ENCODE results near the gene LRRK1. TPM values are rescaled to one million over a fixed set of nuclear protein-coding genes. Genes with fewer than 3 reads are reported as not detected.

LRRK1 gene
- polyA plus RNA-seq (2012; ENCODE audit: insufficient read length, low read depth): 0.39 TPM

GRCh38 chr15:100918690-100919480, at the start of gene LRRK1:
Gene LRRK1, plus strand, starts transcription at chr15:100919357. Its CDS starts 5,276 bp downstream, at chr15:100924633.
- TF ChIP-seq SIN3A (IDR thresholded peaks at IDR 0.05; ENCODE audit: borderline replicate concordance, insufficient read depth, low read length) (no peak), TAF1 (IDR thresholded peaks at IDR 0.05; ENCODE audit: borderline replicate concordance, insufficient read depth, low read length) (no peak), REST (IDR thresholded peaks at IDR 0.05; ENCODE audit: insufficient read depth in 1 of 2, low read depth in 2 of 2, low read length in 2 of 2) (no peak)

- TF ChIP-seq SIN3A (IDR thresholded peaks at IDR 0.05; ENCODE audit: borderline replicate concordance, insufficient read depth, low read length) (no peak), POLR2AphosphoS5 (IDR thresholded peaks at IDR 0.05; ENCODE audit: low read depth, low read length) (no peak), TAF1 (IDR thresholded peaks at IDR 0.05; ENCODE audit: borderline replicate concordance, insufficient read depth, low read length) (no peak), FOXP2 (optimal IDR thresholded peaks at IDR 0.05; ENCODE audit: borderline replicate concordance, extremely low read depth, extremely low read length, insufficient read depth) (no peak), REST (IDR thresholded peaks at IDR 0.05; ENCODE audit: insufficient read depth in 1 of 2, low read depth in 2 of 2, low read length in 2 of 2) (no peak)
Measured at GRCh38 chr15:100873029-100873677, 46.0 kb upstream of the LRRK1 start.

- TF ChIP-seq POLR2AphosphoS5 (IDR thresholded peaks at IDR 0.05; ENCODE audit: low read depth, low read length) (no peak), SIN3A (IDR thresholded peaks at IDR 0.05; ENCODE audit: borderline replicate concordance, insufficient read depth, low read length) (no peak), TAF1 (IDR thresholded peaks at IDR 0.05; ENCODE audit: borderline replicate concordance, insufficient read depth, low read length) (no peak), REST (IDR thresholded peaks at IDR 0.05; ENCODE audit: insufficient read depth in 1 of 2, low read depth in 2 of 2, low read length in 2 of 2) (no peak), FOXP2 (optimal IDR thresholded peaks at IDR 0.05; ENCODE audit: borderline replicate concordance, extremely low read depth, extremely low read length, insufficient read depth) (no peak)
Measured at GRCh38 chr15:100875495-100875894, 43.7 kb upstream of the LRRK1 start.

- TF ChIP-seq REST (IDR thresholded peaks at IDR 0.05; ENCODE audit: insufficient read depth in 1 of 2, low read depth in 2 of 2, low read length in 2 of 2) (no peak), POLR2AphosphoS5 (IDR thresholded peaks at IDR 0.05; ENCODE audit: low read depth, low read length) (no peak), SIN3A (IDR thresholded peaks at IDR 0.05; ENCODE audit: borderline replicate concordance, insufficient read depth, low read length) (no peak), TAF1 (IDR thresholded peaks at IDR 0.05; ENCODE audit: borderline replicate concordance, insufficient read depth, low read length) (no peak), FOXP2 (optimal IDR thresholded peaks at IDR 0.05; ENCODE audit: borderline replicate concordance, extremely low read depth, extremely low read length, insufficient read depth) (no peak)
Measured at GRCh38 chr15:100875976-100876375, 43.2 kb upstream of the LRRK1 start.
